MM.1S (cell line): ENCODE results near the gene STN1.

Experiments
- CTCF ChIP-seq: fragments of 300-600 bp; sonication (generic); IDR thresholded peaks from 2 replicates; pipeline ENCODE4 v1.5.1; 2016; ENCODE audit warnings: antibody characterized with exemption, low read length, mixed read lengths
- EZH2 ChIP-seq: fragments of 300-600 bp; sonication (generic); optimal IDR thresholded peaks from 2 replicates; pipeline ENCODE3; 2017; ENCODE audit warnings: low read depth, mild to moderate bottlenecking, antibody characterized with exemption, low read length, mixed read lengths
- EZH2phosphoT487 ChIP-seq: fragments of 300-600 bp; sonication (generic); IDR thresholded peaks from 2 replicates; pipeline ENCODE4 v1.6.1; 2018; ENCODE audit warnings: antibody characterized with exemption, low read length

- no peak for TF ChIP-seq CTCF
- TF ChIP-seq EZH2phosphoT487: no peak
- no peak for TF ChIP-seq EZH2
These were observed 64.3 kb downstream of the STN1 start for GRCh38 chr10:103853428-103854264.
